NT2/D1 (cell line): ENCODE measurements around the gene UQCC3.

Experiments used
- YY1 ChIP-seq: IDR thresholded peaks from 2 replicates; pipeline ENCODE4 v1.6.1; 2011; ENCODE audit not compliant: insufficient read length, insufficient read depth
- ZNF274 ChIP-seq: IDR thresholded peaks from 2 replicates; pipeline ENCODE4 v1.6.1; 2011; ENCODE audit warnings: mild to moderate bottlenecking, low read depth, low read length

DNA sequence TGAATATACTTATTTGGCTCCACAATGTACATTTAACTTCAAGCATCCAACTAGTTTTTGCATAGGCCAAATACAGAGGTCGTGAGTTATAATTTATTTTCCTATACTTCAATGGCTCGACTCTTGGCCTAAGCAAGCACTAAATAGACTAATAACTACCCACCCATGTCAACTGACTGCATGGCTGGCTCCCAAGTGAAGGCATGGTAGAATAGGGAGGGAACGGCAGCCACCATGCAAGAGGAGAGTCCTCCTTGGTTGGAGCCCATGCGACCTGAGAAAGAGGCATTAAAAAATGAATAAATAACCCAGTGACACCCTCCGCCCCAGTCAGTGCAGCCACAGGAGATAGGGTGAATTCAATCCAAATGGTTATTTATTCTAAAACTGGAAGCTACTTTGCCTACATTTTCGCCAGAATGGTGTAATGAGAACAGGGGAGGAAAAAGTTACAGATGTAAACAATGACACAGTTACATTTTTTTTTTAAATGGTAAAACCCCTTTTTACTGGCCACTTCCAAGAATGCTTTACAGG is 40.9 kb downstream of the UQCC3 start:
- TF ChIP-seq ZNF274 (no peak), YY1 (no peak)
